Peyer's patch (tissue), 4 donors: ENCODE results near the gene IPCEF1. TPM values are rescaled to one million over a fixed set of nuclear protein-coding genes. Genes with fewer than 3 reads are reported as not detected.

Experiments used
- DNase-seq, 3 donors: peaks; one replicate each; pipeline ENCODE4 v3.0.0-alpha.2; 2017 to 2019
- H3K27ac ChIP-seq, 4 donors: fragments of 200-600 bp; sonication (generic); one replicate each; pipeline ENCODE4 v1.5.1; 2016 to 2019
- H3K27me3 ChIP-seq, 2 donors: fragments of 200-600 bp; sonication (generic); one replicate each; pipeline ENCODE4 v1.5.1; 2019
- H3K36me3 ChIP-seq, 3 donors: fragments of 200-600 bp; sonication (generic); one replicate each; pipeline ENCODE4 v1.5.1; 2016 to 2019
- H3K4me1 ChIP-seq, 4 donors: fragments of 200-600 bp; sonication (generic); one replicate each; pipeline ENCODE4 v1.5.1; 2016 to 2019
- H3K4me3 ChIP-seq, 4 donors: fragments of 200-600 bp; sonication (generic); 1 replicate in 3 of 4; 2 replicates in 1 of 4; pipeline ENCODE4 v1.5.1; 2016 to 2019; ENCODE audit warnings: mild to moderate bottlenecking in 1 of 4
- H3K9me3 ChIP-seq, 4 donors: fragments of 200-600 bp; sonication (generic); one replicate each; pipeline ENCODE4 v1.5.1; 2016 to 2019; ENCODE audit warnings: mild to moderate bottlenecking in 1 of 4
- CTCF ChIP-seq, 6 experiments: fragments of 450-650 bp in 4 of 6; fragments of 200-600 bp in 2 of 6; sonication (generic) in 1 of 6; IDR thresholded peaks; one replicate each; pipeline ENCODE4 v1.5.1; 2017 to 2019; ENCODE audit warnings: antibody characterized with exemption in 6 of 6, mild to moderate bottlenecking in 3 of 6, moderate library complexity in 1 of 6
- POLR2A ChIP-seq, 2 donors: fragments of 450-650 bp; IDR thresholded peaks; one replicate each; pipeline ENCODE4 v1.5.1; 2017; ENCODE audit warnings: antibody characterized with exemption in 2 of 2, mild to moderate bottlenecking in 2 of 2, moderate library complexity in 2 of 2
- total RNA-seq, 4 donors: library from RNA; depleted of rRNA; stranded (reverse); fragments of >200 nt; gene quantifications; one replicate each; pipeline ENCODE4 v1.1.0, GENCODE V29; 2016

IPCEF1 gene
- total RNA-seq, 4 donors from 2014 or later = 2.1 to 19.8 (median 9.4) TPM

GRCh38 chr6:154234019-154234772, 122.4 kb downstream of the IPCEF1 start:
- H3K9me3 ChIP-seq = no peaks in the 10 kb centered on the region
- DNase-seq = no peak
- no peak overlapping the region for H3K4me3 ChIP-seq
- peaks cover 0 to 4% (median 0%) of the 10 kb centered on the region in 4 donors for H3K4me1 ChIP-seq
- no peaks in the 10 kb centered on the region for H3K27me3 ChIP-seq
- no peaks in the 10 kb centered on the region for H3K36me3 ChIP-seq
- no peak overlapping the region for H3K27ac ChIP-seq
- no peak for TF ChIP-seq POLR2A (IDR thresholded peaks at IDR 0.05)

DNA sequence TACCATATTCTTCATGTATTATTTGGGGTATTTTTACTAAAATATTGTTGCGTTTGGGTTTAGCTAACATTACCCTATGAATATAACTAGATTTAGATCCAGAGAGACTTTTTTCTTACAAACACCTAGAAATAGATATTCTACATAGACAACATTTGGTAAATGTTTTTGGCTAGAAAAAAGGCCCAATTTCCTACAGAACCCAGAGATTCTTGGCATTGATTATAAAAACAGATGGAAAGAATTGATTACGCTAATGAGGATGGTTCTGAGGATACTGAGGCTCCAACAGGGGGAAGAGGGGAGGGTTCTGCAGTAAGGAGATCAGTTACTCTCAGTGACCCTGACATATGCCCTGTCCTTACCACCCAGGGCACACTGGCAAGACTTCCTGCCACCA, 123.2 kb downstream of the IPCEF1 start:
- no peaks in the 10 kb centered on the region for H3K27me3 ChIP-seq
- no peak for DNase-seq
- no peaks in the 10 kb centered on the region for H3K9me3 ChIP-seq
- no peak overlapping the region for H3K4me3 ChIP-seq
- no peaks in the 10 kb centered on the region for H3K36me3 ChIP-seq
- no peak for TF ChIP-seq POLR2A (IDR thresholded peaks at IDR 0.05)
- TF ChIP-seq CTCF (IDR thresholded peaks at IDR 0.05) = no peak
- no peak overlapping the region for H3K27ac ChIP-seq
- H3K4me1 ChIP-seq = peaks cover 0 to 4% (median 0%) of the 10 kb centered on the region in 4 donors

DNA sequence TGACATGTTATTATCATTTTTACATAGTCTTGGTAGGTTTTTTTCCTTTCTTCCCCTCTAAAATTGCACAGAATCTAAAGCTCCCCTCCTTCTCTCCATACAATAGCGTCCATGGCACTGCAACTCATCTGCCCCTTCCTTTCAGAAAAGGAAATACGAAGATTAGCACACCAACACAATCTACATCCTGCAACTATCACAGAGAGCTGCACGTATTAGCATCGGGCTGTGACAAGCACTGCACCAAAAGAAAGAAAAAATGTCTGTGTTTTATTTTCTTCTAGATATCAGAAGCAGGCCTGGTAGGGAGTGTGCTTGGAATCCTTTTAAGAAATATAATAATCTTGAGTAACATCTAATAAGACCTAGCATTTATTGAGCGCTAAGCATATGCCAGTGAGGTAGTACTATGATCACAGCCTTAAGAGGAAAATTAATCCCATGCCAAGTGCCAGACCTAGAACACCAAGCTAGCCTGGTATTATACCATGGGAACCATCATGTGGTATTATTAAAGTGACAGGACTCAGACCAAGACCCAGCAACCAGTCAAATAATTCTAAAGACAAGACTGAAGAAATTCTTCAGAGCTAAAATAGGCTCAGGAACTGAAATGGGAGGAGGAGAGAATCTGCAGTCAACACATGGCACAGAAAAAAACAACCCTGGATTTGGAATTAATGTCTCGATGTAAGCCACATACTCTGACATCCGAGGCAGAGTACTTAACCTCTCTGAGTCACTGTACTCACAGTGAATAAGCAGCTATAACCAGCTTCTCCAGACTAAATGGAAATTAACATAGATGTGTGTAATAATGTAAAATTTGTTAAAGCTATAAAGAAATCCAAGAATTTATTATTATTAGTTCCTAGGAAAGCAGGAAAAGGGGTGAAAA, 124.3 kb downstream of the IPCEF1 start:
- DNase-seq = no peak
- H3K4me3 ChIP-seq = no peak overlapping the region
- H3K27me3 ChIP-seq = no peaks in the 10 kb centered on the region
- no peaks in the 10 kb centered on the region for H3K9me3 ChIP-seq
- peaks cover 0 to 4% (median 0%) of the 10 kb centered on the region in 4 donors for H3K4me1 ChIP-seq
- no peaks in the 10 kb centered on the region for H3K36me3 ChIP-seq
- no peak for TF ChIP-seq POLR2A (IDR thresholded peaks at IDR 0.05)
- no peak for TF ChIP-seq CTCF (IDR thresholded peaks at IDR 0.05)
- no peak overlapping the region for H3K27ac ChIP-seq

DNA sequence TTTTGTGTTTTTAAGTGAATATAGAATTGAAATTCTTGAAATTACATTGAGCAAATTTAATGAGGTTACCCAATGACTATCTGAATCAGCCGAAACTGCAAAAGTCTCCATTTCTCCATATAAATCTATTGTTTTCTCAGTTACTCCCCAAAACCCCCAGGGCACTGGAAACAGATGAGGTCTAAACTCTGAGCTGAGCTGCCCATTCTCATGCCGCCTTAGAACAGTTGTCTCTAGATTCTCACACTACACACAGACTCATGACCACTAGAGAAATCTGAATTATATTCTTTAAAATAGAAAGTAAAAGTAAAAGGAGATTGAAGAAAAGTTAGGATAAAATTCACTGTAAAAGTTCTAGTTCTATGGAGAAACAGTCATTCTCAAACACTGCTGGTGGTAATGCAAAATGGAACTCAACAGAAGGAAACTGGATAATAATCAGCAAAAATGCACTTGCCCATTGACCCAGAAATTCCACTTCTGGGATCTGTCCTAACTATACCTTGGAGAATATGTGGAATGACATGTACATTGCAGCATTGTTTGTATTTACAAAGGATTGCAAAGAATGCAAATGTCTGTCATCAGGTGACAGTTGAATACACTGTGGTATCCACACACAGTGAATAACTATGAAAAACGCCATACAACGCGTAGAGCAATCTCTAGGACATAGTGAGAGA, 125.5 kb downstream of the IPCEF1 start:
- TF ChIP-seq POLR2A (IDR thresholded peaks at IDR 0.05) (no peak), CTCF (IDR thresholded peaks at IDR 0.05) (no peak)
- Histone ChIP-seq H3K9me3 (no peaks in the 10 kb centered on the region), H3K27ac (no peak overlapping the region), H3K36me3 (no peaks in the 10 kb centered on the region), H3K4me1 (peaks cover 0 to 4% (median 0%) of the 10 kb centered on the region in 4 donors), H3K27me3 (no peaks in the 10 kb centered on the region), H3K4me3 (no peak overlapping the region)
- no peak for DNase-seq

- H3K36me3 ChIP-seq = no peaks in the 10 kb centered on the region
- no peak for DNase-seq
Measured at GRCh38 chr6:154230393-154230792, 126.2 kb downstream of the IPCEF1 start.

More at GRCh38 chr6:154230393-154230792, 126.2 kb downstream of the IPCEF1 start:
- Histone ChIP-seq H3K4me1 (peaks cover 0 to 4% (median 0%) of the 10 kb centered on the region in 4 donors), H3K27ac (no peak overlapping the region), H3K9me3 (no peaks in the 10 kb centered on the region), H3K27me3 (no peaks in the 10 kb centered on the region), H3K4me3 (no peak overlapping the region)
- TF ChIP-seq POLR2A (IDR thresholded peaks at IDR 0.05) = no peak
- no peak for TF ChIP-seq CTCF (IDR thresholded peaks at IDR 0.05)
